OCI-LY1 (cell line): Measurements from ENCODE around the gene ANTXR1.

Source experiments
- EZH2 ChIP-seq: fragments of 200-600 bp; sonication (generic), shearing (Covaris generic); IDR thresholded peaks from 2 replicates; pipeline ENCODE4 v1.8.0; 2017; ENCODE audit warnings: borderline replicate concordance, mixed run types, mild to moderate bottlenecking, antibody characterized with exemption, low read length, moderate library complexity, mixed read lengths
- TF ChIP-seq, protein P1 (sequence below): fragments of 200-600 bp; sonication (generic), shearing (Covaris generic); IDR thresholded peaks from 2 replicates; pipeline ENCODE4 v1.5.1; 2017; ENCODE audit warnings: mild to moderate bottlenecking, antibody characterized with exemption, low read length, moderate library complexity, mixed read lengths

DNA sequence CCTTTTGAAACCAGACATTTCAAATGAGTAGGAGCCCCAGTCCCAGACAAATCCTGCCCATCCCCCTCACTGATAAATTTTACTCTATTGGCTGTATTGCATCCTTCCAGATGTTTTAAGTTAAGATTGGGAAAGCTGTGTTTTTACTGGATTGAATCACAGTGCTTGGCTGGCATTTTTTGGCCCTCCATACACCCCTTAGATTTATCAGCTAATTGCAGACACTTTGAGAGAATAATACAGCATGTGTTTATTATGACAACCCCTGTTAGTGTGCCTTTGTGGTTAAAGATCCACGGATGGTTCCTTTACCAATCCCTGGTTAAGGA is 74.9 kb downstream of the ANTXR1 start:
- TF ChIP-seq, protein P1, sequence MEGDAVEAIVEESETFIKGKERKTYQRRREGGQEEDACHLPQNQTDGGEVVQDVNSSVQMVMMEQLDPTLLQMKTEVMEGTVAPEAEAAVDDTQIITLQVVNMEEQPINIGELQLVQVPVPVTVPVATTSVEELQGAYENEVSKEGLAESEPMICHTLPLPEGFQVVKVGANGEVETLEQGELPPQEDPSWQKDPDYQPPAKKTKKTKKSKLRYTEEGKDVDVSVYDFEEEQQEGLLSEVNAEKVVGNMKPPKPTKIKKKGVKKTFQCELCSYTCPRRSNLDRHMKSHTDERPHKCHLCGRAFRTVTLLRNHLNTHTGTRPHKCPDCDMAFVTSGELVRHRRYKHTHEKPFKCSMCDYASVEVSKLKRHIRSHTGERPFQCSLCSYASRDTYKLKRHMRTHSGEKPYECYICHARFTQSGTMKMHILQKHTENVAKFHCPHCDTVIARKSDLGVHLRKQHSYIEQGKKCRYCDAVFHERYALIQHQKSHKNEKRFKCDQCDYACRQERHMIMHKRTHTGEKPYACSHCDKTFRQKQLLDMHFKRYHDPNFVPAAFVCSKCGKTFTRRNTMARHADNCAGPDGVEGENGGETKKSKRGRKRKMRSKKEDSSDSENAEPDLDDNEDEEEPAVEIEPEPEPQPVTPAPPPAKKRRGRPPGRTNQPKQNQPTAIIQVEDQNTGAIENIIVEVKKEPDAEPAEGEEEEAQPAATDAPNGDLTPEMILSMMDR: no peak
- no peak for TF ChIP-seq EZH2
